ENCODE results near the gene MXD4.

The MXD4 gene

GRCh38 chr4:2296631-2297601, 35.0 kb upstream of the MXD4 start:
- in situ Hi-C loops (cut with HindIII; ENCODE audit: low pct_ligation_motif_present, low sequenced_read_pairs) = no loop called here
- TF ChIP-seq CTCF (IDR thresholded peaks at IDR 0.05; ENCODE audit: low read depth, low read length, missing control alignments) = no peak
- H3K27me3 ChIP-seq (replicated peaks) = no peaks in the 10 kb centered on the region
- no peak overlapping the region for H3K4me3 ChIP-seq (ENCODE audit: low read depth, low read length)
- H3K27ac ChIP-seq = no peak overlapping the region
- H3K36me3 ChIP-seq (replicated peaks) = no peaks in the 10 kb centered on the region
- no peak for DNase-seq

GRCh38 chr4:2295900-2296442, 34.1 kb upstream of the MXD4 start:
- no peak overlapping the region for H3K4me3 ChIP-seq (ENCODE audit: low read depth, low read length)
- no peaks in the 10 kb centered on the region for H3K36me3 ChIP-seq (replicated peaks)
- no peak for DNase-seq
- no peak for TF ChIP-seq CTCF (IDR thresholded peaks at IDR 0.05; ENCODE audit: low read depth, low read length, missing control alignments)
- H3K27ac ChIP-seq = no peak overlapping the region
- in situ Hi-C loops (cut with HindIII; ENCODE audit: low pct_ligation_motif_present, low sequenced_read_pairs) = no loop called here
- no peaks in the 10 kb centered on the region for H3K27me3 ChIP-seq (replicated peaks)

GRCh38 chr4:2295500-2295899, 33.6 kb upstream of the MXD4 start:
- in situ Hi-C loops (cut with HindIII; ENCODE audit: low pct_ligation_motif_present, low sequenced_read_pairs) = no loop called here
- DNase-seq = no peak
- Histone ChIP-seq H3K27ac (no peak overlapping the region), H3K4me3 (ENCODE audit: low read depth, low read length) (no peak overlapping the region), H3K27me3 (replicated peaks) (no peaks in the 10 kb centered on the region), H3K36me3 (replicated peaks) (no peaks in the 10 kb centered on the region)
- TF ChIP-seq CTCF (IDR thresholded peaks at IDR 0.05; ENCODE audit: low read depth, low read length, missing control alignments) = no peak

- in situ Hi-C loops (cut with HindIII; ENCODE audit: low pct_ligation_motif_present, low sequenced_read_pairs) = no loop called here
- Histone ChIP-seq H3K4me3 (ENCODE audit: low read depth, low read length) (no peak overlapping the region), H3K36me3 (replicated peaks) (no peaks in the 10 kb centered on the region), H3K27me3 (replicated peaks) (no peaks in the 10 kb centered on the region), H3K27ac (no peak overlapping the region)
- no peak for TF ChIP-seq CTCF (IDR thresholded peaks at IDR 0.05; ENCODE audit: low read depth, low read length, missing control alignments)
- no peak for DNase-seq
Measured at GRCh38 chr4:2292646-2293108, 30.8 kb upstream of the MXD4 start.

GRCh38 chr4:2291705-2292645, 30.1 kb upstream of the MXD4 start:
- Histone ChIP-seq H3K36me3 (replicated peaks) (no peaks in the 10 kb centered on the region), H3K4me3 (ENCODE audit: low read depth, low read length) (no peak overlapping the region), H3K27ac (no peak overlapping the region), H3K27me3 (replicated peaks) (no peaks in the 10 kb centered on the region)
- in situ Hi-C loops (cut with HindIII; ENCODE audit: low pct_ligation_motif_present, low sequenced_read_pairs) = no loop called here
- DNase-seq = no peak
- no peak for TF ChIP-seq CTCF (IDR thresholded peaks at IDR 0.05; ENCODE audit: low read depth, low read length, missing control alignments)

All from brain microvascular endothelial cell (primary cell).